ENCODE data around the gene MYO6.

MYO6 gene

DNA sequence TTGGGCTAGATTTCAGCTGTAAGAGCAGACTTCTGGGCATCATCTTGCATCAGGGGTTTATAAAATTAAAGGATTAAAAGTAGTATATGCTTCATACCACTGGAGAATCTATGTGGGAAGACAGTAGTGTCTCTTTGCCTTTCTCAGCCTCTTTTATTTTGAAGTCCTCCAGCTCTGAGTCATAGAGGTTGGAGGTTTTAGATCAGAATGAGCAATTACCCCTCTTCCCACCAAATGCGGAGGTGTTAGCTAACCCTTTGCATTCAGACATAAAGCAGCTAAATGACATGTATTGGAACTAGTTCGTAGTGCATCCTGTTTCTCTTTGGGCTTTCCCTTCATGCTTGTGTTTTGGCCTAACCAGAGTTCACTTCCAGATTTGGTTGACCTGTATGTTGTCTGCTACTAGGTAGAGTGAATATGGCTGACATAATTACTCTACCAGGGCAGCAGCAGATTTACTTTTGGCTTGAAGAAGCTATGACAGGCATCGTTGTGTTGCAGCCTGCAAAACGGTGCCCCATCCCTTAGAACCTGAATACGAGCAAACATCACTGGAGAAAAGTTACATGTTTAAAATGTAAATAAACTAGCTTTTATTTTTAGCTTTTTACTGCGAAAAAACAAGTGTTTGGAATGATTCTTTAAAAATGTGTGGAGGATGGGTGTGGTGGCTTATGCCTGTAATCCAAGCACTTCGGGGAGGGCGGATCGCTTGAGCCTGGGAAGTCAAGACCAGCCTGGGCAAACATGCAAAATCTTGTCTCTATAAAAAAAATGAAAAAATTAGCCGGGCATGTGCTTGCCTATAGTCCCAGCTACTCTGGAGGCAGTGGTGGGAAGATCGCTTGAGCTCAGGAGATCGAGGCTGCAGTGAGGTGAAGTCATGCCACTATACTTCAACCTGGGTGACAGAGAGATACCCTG, 82.2 kb downstream of the MYO6 start:
- no peak for DNase-seq

DNA sequence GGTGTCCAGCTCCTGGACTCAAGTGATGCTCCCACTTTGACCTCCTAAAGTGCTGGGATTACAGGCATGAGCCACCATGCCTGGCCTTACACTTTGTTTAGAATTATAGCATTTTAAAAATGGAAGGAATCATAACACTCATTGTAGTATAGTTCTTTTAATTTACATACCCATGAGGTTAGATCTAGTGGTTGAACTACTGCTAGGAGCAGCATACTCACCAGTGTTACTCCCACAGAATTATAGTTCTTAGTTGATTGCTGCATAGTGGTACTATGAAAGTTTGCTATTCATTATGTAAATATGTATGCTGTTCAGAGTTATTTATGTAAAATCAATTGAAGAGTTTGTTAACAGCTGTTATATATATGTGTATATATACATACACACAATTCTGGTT, 85.4 kb downstream of the MYO6 start:
- no peak for DNase-seq

DNA sequence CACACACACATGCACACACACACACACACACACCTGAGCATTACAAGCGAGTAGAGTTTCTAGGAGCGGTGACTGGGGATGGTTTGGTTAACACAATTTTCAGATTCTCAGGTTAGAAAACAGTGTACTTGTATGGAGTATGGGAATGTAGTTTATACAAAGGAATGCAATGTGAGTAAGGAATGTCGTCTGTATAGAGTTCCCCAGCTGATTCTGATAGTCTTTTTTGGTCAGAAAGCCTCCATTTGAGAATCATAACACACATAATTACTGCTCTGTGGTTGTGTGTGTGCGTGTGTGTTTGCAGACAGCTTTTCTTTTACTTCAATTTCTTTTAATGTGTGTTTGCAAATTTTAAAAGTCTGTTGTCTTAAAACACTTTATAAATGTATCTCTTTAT, 93.2 kb downstream of the MYO6 start:
- DNase-seq = no peak

DNA sequence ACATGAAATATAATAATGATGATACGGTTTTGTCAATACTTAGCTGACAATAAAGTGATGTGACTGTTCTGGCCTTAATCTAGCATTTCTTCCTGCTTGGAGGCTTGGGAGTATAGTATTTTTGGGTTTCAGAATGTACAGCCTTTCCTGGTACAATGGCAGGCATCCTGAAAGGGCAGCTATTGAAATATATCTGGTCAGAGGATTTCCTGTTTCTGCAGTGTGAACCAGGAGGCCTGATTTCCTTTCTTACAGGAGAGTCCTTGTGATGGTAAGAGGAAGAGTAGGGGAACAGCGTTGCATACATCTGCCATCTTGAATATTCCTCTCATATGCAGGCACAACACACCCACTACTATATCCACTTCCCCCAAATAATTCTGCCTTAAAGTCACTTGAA, 93.7 kb downstream of the MYO6 start:
- DNase-seq = no peak

DNA sequence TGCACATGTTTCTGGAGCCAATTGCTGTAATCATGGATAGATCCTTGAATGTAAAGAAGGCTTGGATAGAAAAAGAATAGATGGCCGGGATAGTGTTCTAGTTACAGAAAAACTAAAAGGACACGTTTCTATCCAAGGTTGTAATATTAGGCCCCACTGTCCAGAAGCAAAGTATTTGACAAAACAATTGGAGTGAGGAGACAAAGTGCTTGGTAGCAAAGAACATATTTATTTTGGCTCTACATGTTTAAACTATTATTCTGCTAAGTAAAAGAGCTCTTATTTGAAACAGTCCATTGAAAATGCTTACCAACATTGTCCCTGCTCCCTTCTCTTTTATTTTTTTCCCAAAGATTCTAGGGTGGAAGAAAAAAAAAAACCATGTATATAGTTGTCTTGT, 94.4 kb downstream of the MYO6 start:
- DNase-seq = no peak

DNA sequence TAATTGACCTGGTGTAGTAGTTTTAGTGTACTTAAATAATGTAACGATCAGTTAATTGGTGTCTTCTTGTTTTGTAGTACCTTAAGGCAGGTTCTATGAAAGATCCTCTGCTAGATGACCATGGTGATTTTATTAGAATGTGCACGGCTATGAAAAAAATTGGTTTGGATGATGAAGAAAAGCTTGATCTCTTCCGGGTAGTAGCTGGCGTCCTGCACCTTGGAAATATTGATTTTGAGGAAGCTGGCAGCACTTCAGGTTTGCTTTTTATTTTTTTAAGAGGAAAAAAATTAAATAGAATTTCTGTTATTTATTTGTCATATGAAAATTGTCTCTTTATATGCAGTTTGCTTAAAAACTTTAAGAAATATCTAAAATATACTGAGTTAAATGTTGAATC, 99.2 kb downstream of the MYO6 start:
- DNase-seq = no peak

DNA sequence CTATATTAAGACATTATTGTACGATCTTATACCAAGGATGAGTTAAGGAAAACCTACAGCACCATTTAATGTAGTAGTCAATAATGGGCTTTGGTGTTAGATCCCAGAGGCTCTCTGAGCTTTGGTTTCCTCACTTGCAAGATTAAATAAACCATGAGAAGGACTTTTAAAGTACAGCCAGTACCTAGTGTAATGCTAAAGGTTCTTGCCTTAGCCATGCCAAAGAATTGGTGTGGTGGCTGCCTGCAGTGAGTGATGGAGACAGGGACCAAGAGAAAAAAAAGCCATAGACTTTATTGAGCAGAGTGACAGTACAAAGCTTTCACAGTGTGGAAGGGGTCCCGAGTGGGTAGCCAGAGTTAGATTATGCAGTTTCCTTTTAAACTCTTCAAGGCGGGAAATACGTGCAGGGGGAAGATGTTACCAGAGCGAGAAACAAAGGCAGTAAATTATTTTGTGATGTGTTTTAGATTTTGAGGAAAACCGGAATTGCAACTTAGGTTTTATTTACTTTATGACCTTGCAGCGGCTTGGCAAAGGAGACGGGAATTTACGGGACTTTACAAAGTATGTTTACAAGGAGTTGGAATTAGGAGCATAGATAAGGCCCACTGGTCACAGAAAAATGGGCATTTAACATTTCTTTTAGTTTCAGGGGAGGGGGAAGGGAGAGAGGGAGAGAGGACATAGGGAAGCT, 100.4 kb downstream of the MYO6 start:
- DNase-seq = no peak

DNA sequence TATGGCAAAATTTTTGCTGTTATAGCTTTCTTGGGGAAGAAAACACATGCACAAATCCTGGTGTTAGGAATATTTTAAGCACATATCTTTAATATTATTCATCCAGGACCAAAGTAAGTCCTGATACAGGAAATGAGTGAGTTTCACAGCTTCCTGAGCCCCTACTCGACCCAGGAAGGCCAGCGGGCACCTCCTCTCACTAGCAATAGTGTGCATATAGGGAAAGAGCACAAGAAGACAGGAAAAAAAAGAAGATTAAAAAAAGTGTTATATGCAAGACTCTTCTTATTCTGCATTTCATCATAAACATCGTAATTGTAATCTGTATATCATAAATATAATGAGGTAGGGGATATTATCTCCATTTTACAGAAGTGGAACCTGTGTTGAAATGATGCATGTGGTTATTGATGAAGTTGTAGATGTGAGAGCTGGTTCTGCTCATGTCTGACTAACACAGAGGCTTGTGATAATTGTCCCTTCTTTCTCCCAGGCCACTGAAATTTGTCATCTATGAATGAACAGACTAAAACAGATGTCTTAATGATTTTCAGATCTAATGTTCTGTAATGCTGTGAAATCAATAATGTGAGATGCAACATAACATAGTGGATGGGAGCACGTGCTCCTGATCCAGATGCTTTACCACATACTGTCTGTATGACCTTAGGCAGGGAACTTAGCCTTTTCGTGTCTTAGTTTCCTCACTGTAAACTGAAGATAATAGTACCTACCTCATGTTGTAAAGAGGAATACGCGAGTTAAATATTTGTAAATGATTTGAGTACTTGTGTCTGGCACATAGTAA, 101.2 kb downstream of the MYO6 start:
- DNase-seq = no peak

DNA sequence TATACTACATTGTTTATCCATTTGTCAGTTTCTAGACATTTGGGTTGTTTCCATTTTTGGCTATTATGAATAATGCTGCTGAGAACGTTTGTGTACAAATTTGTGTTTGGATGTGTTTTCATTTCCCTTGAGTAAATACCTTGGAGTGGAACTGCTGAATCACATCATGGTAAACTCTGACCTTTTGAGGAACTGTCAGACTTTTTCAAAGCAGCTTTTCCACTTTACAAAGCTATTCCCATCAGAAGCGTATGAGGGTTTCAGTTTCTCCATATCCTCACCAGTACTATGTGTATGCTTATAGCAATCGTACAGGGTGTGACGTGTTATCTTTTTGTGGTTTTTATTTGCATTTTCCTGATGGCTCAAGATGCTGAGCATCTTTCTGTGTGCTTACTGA, 103.7 kb downstream of the MYO6 start:
- no peak for DNase-seq

DNA sequence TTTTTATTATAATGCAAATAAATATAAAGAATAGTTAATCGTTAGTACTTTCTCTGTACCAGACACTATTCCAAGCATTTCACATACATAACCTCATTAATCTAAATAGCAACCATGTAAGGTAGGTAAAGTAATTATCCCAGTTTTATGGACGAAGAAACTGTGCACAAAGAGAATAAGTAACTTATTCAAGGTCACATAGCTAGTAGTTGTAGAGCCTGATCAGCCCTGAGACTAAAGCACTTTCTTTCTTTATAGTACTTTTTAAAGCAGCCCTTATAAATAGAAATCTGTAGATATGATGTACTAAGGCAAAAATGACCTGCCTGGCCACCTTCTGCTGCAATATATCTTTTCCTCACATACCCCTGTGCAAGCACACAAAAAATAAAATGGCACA, 104.8 kb downstream of the MYO6 start:
- no peak for DNase-seq

DNA sequence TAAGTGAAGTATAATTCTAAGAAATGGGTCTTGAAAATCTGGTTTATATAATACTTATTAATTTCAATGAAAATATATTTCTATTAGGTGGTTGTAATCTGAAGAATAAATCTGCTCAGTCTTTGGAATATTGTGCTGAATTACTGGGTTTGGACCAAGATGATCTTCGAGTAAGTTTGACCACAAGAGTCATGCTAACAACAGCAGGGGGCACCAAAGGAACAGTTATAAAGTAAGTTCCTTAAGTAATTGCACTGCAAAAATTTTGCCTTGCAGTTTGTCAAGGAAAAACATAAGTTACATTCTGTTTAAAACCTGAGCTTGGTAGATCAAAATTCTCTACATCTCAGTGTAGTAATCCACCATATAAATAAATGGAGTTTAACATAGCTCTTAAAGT, 106.0 kb downstream of the MYO6 start:
- DNase-seq = no peak

DNA sequence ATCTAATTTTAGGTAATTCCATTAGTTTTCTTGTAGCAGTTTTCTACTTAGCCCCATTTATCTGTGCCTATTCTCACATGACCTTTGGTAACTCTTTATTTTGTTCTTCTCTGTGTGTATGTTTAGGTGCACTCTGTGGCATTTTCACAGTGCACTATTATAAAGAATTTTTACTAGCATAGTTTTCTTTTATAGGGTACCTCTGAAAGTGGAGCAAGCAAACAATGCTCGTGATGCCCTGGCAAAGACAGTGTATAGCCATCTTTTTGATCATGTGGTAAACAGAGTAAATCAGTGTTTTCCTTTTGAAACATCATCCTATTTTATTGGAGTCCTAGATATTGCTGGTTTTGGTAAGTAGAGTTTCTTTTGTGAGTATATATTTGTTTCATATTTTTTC, 107.9 kb downstream of the MYO6 start:
- no peak for DNase-seq

DNA sequence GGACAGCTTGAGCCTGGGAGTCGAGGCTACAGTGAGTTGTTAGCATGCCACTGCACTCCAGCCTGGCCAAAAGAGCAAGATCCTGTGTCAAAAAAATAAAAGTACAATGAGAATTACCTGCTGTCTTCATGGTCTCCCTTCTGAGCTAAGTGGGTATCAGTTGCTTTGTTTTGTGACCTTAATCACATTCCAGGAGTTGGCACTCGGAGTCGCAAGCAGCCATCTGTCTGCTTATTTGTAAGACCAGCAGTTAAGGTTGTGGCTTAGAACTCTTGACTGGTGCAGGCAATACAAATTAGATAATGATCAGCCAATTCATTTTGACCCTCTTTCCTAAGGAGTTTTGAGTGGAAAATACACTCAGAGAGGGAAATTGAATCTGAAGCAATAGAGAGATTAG, 114.0 kb downstream of the MYO6 start:
- no peak for DNase-seq

DNA sequence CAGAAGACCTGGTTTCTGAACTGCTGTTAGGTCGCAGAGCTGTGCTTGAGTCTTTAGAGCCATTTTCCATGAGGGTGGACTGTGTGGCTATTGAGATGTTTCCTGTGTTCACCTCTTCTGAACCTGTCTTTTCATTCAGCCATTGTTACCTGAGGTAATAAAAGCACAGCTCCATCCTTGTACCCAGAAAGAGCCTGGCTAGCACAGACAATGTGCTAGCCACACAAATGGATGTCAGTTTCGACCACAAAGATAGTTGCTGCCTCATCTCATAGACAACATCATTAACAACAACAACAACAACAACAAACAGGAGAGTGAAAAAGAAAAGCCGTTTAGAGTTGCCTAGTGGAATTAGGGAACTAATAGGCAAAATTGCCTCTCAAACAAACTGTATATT, 114.7 kb downstream of the MYO6 start:
- DNase-seq = no peak

DNA sequence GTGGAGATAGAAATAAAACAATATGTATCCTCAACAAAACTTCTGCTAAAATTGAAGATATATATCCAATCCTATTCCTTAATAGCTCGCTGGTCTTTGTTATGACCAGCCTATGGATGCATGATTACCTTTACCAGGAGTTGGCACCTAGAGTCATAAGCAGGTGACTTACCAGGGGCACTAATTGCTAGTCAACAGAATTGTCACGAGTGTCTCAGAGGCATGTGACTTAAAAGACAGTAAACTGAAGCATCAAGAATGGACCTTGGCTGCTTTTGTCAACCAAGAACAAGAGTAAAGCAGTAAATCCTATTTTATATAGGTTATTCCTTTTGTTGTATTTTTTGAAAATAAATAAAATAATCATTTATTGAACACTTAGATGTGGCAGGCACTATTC, 115.4 kb downstream of the MYO6 start:
- no peak for DNase-seq

DNA sequence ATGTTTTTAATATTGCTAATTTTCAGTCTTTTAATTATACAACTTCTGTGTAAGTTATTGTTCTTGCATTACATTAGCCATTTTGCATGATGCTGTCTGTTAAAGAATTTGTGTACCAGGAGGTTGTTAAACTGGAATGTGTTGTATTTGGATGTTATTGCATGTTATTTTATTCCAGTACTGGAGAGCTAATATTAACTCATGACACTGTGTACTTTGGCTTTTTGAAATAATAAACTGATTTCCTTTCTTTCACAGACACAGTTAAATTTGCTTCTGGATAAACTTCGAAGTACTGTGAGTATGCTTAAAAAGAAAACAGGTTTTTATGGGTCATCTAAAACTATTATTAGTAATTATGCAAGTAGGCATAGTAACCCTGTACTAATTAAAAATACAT, 121.3 kb downstream of the MYO6 start:
- no peak for DNase-seq

DNA sequence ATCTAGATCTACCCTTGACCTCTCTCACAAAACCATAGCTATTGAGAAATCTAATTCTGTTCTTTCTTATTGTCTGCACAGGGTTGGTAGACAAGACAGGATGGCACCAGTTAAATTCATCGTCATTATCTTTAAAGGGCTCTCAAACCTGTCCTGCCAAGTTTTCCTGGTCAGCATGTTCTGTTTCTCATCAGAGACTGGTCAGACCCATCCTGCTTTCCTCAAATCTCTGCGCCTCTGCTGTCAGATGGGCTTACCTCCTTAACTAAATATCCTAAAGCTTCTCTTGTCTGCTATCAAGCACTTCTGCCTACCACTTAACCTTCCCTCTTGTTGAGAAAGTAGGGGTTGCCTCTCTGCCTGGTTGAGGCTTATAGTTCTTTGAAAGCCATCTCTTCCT, 125.2 kb downstream of the MYO6 start:
- DNase-seq = no peak

DNA sequence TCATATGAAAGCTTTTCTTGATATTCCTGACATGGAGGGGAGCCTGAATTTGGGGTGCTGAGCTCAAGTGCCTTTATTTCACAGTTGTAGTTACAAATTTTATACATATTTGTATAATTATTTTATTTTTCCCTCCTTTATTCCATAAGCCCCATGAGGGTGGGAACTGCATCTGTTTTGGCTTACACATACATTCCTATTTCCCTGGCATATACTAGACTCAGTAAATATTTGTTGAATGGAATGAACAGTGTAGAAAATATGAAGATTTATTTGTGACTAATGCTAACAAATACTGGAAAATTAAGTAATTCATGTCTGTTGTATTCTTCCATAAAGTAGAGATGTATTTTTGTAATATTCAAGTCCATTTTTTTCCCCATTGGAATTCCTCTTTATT, 127.1 kb downstream of the MYO6 start:
- DNase-seq = no peak

DNA sequence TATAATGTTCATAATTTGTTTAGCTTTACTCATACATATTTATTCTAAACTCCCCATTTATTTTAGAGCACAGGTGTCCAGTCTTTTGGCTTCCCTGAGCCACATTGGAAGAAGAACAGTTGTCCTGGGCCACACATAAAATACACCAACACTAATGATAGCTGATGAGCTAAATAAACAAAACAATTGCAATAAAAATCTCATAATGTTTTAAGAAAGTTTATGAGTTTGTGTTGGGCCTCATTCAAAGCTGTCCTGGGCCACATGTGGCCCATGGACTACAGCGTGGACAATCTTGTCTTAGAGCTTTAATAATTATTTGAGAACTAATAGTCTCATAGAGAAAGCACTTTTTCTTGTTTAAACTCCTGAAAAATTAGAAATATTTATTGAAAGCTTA, 131.3 kb downstream of the MYO6 start:
- no peak for DNase-seq

DNA sequence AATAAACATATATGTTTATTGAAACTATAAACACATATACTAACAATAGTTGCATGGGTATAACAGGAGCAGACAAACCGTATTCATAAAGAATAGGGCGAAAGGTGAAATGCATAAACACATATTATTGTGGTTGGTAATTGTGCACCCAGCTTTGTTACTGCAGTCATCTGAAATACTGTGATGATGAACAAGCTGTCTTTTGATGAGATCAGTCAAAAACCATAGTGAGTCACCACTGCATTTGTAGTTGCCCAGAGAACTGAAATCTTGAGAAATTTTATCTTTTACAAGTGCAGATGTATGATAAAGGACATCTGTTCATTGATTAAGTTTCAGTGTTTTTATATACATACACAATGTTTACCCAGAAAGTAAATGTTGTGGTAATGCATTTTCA, 133.7 kb downstream of the MYO6 start:
- DNase-seq = no peak

DNA sequence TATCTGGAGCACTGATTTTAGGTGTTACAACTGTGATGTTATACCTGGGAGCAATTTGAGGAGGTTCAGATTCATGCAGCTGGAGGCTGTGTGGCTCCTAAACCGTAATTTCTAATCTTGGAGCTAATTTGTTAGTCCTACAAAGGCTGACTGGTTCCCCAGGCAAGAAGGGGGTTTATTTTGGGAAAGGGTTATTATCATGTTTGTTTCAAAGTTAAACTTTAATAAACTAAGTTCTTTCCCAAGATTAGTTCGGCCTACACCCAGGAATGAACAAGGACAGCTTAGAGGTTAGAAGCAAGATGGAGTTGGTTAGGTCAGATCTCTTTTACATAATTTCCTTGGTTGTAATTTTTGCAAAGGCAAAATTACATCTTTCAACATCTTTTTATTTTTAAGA, 135.8 kb downstream of the MYO6 start:
- no peak for DNase-seq

DNA sequence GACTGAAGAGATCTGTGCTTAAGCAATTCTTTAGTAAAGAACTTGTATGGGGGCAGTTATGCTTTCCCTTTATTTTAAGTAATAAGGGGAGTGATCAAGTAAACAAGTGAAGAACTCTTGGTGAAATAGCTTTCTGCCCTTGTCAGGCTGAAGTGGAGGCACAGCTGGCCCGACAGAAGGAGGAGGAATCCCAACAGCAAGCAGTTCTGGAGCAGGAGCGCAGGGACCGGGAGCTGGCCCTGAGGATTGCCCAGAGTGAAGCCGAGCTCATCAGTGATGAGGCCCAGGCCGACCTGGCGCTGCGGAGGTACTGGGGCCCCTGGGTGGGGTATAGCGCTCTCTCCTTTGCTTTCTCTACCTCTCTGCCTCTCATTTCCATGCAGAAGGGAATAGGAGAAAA, 143.3 kb downstream of the MYO6 start:
- no peak for DNase-seq

DNA sequence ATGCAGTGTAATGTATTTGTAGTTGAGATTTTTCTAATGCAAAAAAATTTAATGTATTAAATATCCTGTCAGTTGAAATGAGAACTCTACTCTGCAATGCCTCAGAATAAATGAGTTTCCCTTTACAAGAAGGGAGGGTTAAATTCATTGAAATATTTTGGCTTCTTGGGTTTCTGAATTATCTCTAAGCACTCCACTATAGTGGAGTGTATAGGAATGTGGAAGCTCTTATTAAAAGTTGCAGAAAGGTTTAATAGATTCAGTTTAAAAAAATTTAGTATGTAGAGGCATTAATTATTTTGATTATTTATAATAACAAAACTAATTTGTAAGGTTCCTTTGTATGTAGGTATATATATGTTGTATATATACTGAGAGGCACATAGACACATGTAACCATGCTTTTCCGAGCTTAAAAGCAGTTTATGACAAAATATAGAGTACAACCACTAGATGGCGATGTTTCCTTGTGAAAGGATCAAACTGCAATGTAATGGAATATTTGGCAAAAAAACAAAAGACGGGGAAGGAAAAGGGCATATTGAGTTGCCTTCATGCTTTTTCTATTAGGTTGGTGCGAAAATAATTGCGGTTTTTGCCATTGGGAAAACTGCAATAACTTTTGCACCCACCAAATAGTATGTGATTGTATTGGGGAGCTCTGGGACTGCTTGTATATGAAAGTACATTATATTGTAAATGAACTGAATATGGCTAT, 144.2 kb downstream of the MYO6 start:
- no peak for DNase-seq
